ENCODE data around the gene S100A16. TPM values are rescaled to one million over a fixed set of nuclear protein-coding genes. Genes with fewer than 3 reads are reported as not detected.

Gene S100A16
- total RNA-seq, 1 experiment from 2014 or later: 14.6 TPM

GRCh38 chr1:153608089-153608682, 4.8 kb downstream of the S100A16 start:
- no peaks in the 10 kb centered on the region for H3K9me3 Mint-ChIP-seq

DNA sequence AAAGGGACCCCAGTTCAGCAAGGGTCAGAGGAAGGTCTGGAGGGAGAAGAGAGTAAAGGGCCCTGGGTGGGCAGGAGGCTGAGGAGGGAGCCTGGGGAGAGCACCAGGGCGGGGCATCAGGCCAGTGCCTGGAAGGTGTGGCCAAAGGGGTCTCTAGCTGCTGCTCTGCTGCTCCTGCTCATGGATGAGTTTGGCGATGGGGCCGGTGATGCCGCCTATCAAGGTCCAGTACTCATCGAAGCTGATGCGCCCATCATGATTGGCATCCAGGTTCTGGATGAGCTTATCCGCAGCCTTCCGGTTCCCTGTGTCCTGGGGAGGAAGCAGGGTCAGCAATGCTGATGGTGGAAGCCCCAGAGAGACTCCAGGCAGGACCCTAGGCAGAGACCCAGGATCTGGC, 5.6 kb downstream of the S100A16 start:
- POLR2A ChIA-PET: interaction anchor here (2.6 kb wide), 1 partner anchor 27 kb away, joined by 7 read pairs; the partner anchor contains the start of gene CHTOP
- no peaks in the 10 kb centered on the region for H3K36me3 Mint-ChIP-seq
- TF ChIP-seq, protein P1, sequence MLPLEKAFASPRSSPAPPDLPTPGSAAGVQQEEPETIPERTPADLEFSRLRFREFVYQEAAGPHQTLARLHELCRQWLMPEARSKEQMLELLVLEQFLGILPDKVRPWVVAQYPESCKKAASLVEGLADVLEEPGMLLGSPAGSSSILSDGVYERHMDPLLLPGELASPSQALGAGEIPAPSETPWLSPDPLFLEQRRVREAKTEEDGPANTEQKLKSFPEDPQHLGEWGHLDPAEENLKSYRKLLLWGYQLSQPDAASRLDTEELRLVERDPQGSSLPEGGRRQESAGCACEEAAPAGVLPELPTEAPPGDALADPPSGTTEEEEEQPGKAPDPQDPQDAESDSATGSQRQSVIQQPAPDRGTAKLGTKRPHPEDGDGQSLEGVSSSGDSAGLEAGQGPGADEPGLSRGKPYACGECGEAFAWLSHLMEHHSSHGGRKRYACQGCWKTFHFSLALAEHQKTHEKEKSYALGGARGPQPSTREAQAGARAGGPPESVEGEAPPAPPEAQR (CRISPR knock-in tag; IDR thresholded peaks at IDR 0.05): no peak
- TF ChIP-seq IRF2 (CRISPR knock-in tag; IDR thresholded peaks at IDR 0.05; ENCODE audit: borderline replicate concordance, low read depth) (no peak), ERG (CRISPR knock-in tag; IDR thresholded peaks at IDR 0.05) (no peak), ZNF512 (CRISPR knock-in tag; IDR thresholded peaks at IDR 0.05; ENCODE audit: borderline replicate concordance) (no peak), HMGXB4 (CRISPR knock-in tag; IDR thresholded peaks at IDR 0.05) (no peak), HMGA2 (CRISPR knock-in tag; IDR thresholded peaks at IDR 0.05) (no peak), ZNF416 (CRISPR knock-in tag; IDR thresholded peaks at IDR 0.05) (no peak), SMAD3 (CRISPR knock-in tag; IDR thresholded peaks at IDR 0.05; ENCODE audit: borderline replicate concordance) (no peak), IRF1 (CRISPR knock-in tag; IDR thresholded peaks at IDR 0.05) (no peak), NFATC4 (CRISPR knock-in tag; IDR thresholded peaks at IDR 0.05) (no peak), ESRRA (CRISPR knock-in tag; IDR thresholded peaks at IDR 0.05; ENCODE audit: borderline replicate concordance) (no peak)
- TF ChIP-seq, protein P2, sequence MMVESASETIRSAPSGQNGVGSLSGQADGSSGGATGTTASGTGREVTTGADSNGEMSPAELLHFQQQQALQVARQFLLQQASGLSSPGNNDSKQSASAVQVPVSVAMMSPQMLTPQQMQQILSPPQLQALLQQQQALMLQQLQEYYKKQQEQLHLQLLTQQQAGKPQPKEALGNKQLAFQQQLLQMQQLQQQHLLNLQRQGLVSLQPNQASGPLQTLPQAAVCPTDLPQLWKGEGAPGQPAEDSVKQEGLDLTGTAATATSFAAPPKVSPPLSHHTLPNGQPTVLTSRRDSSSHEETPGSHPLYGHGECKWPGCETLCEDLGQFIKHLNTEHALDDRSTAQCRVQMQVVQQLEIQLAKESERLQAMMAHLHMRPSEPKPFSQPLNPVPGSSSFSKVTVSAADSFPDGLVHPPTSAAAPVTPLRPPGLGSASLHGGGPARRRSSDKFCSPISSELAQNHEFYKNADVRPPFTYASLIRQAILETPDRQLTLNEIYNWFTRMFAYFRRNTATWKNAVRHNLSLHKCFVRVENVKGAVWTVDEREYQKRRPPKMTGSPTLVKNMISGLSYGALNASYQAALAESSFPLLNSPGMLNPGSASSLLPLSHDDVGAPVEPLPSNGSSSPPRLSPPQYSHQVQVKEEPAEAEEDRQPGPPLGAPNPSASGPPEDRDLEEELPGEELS (CRISPR knock-in tag; IDR thresholded peaks at IDR 0.05): no peak
- TF ChIP-seq, protein P3, sequence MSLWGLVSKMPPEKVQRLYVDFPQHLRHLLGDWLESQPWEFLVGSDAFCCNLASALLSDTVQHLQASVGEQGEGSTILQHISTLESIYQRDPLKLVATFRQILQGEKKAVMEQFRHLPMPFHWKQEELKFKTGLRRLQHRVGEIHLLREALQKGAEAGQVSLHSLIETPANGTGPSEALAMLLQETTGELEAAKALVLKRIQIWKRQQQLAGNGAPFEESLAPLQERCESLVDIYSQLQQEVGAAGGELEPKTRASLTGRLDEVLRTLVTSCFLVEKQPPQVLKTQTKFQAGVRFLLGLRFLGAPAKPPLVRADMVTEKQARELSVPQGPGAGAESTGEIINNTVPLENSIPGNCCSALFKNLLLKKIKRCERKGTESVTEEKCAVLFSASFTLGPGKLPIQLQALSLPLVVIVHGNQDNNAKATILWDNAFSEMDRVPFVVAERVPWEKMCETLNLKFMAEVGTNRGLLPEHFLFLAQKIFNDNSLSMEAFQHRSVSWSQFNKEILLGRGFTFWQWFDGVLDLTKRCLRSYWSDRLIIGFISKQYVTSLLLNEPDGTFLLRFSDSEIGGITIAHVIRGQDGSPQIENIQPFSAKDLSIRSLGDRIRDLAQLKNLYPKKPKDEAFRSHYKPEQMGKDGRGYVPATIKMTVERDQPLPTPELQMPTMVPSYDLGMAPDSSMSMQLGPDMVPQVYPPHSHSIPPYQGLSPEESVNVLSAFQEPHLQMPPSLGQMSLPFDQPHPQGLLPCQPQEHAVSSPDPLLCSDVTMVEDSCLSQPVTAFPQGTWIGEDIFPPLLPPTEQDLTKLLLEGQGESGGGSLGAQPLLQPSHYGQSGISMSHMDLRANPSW (CRISPR knock-in tag; conservative IDR thresholded peaks at IDR 0.05; ENCODE audit: low read depth): no peak

More at GRCh38 chr1:153608089-153608682, 4.8 kb downstream of the S100A16 start:
- ChIA-PET CTCF (interaction anchor here (0.8 to 14.4 kb wide), 6 partner anchors 9 to 75 kb away, joined by 3 to 230 read pairs (median 5); partner anchors contain the start of genes S100A1, S100A13, S100A14 and S100A6), POLR2A (interaction anchor here (2.6 kb wide), 1 partner anchor 26 kb away, joined by 7 read pairs; the partner anchor contains the start of gene CHTOP)
- H3K27me3 Mint-ChIP-seq (ENCODE audit: low read depth): no peaks in the 10 kb centered on the region; the same call in 1 of the 2 replicates
- H3K4me3 Mint-ChIP-seq: peak overlapping the region; percentile 29; the same call in 1 of the 2 replicates
- peaks cover 60% of the 10 kb centered on the region for H3K4me1 Mint-ChIP-seq
- no peaks in the 10 kb centered on the region for H3K36me3 Mint-ChIP-seq
- DNase-seq (ENCODE audit: low spot score) (no peak), ATAC-seq (no peak)
- no peak for TF ChIP-seq IRF1 (CRISPR knock-in tag; IDR thresholded peaks at IDR 0.05)
- no peak for TF ChIP-seq ATF1 (CRISPR knock-in tag; IDR thresholded peaks at IDR 0.05)
- no peak for TF ChIP-seq ZBTB21 (CRISPR knock-in tag; IDR thresholded peaks at IDR 0.05; ENCODE audit: borderline replicate concordance)
- TF ChIP-seq TEAD1 (CRISPR knock-in tag; IDR thresholded peaks at IDR 0.05): no peak
- TF ChIP-seq, protein P4, sequence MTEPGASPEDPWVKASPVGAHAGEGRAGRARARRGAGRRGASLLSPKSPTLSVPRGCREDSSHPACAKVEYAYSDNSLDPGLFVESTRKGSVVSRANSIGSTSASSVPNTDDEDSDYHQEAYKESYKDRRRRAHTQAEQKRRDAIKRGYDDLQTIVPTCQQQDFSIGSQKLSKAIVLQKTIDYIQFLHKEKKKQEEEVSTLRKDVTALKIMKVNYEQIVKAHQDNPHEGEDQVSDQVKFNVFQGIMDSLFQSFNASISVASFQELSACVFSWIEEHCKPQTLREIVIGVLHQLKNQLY (CRISPR knock-in tag; IDR thresholded peaks at IDR 0.05): no peak
- no peak for TF ChIP-seq SMAD4 (CRISPR knock-in tag; IDR thresholded peaks at IDR 0.05)
- TF ChIP-seq, protein P5, sequence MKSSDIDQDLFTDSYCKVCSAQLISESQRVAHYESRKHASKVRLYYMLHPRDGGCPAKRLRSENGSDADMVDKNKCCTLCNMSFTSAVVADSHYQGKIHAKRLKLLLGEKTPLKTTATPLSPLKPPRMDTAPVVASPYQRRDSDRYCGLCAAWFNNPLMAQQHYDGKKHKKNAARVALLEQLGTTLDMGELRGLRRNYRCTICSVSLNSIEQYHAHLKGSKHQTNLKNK (CRISPR knock-in tag; IDR thresholded peaks at IDR 0.05): no peak
- no peak for TF ChIP-seq NFE2L1 (CRISPR knock-in tag; IDR thresholded peaks at IDR 0.05)
- no peak overlapping the region; the same call in 1 of the 2 replicates for H3K27ac Mint-ChIP-seq

More for the DNA sequence above, 5.6 kb downstream of the S100A16 start:
- no peak overlapping the region for H3K4me3 Mint-ChIP-seq
- H3K9me3 Mint-ChIP-seq: no peaks in the 10 kb centered on the region
- H3K27me3 Mint-ChIP-seq (ENCODE audit: low read depth): no peaks in the 10 kb centered on the region; the same call in 1 of the 2 replicates
- DNase-seq (ENCODE audit: low spot score) (no peak), ATAC-seq (no peak)
- H3K27ac Mint-ChIP-seq: no peak overlapping the region
- CTCF ChIA-PET: interaction anchor here (0.8 to 14.4 kb wide), 4 partner anchors 9 to 71 kb away, joined by 3 to 230 read pairs (median 5); partner anchors contain the start of genes S100A1, S100A13, S100A14 and S100A6
- H3K4me1 Mint-ChIP-seq: peaks cover 52% of the 10 kb centered on the region

All from WTC11 (cell line).